ENCODE data around the gene SSTR4. TPM values are rescaled to one million over a fixed set of nuclear protein-coding genes. Genes with fewer than 3 reads are reported as not detected.

The SSTR4 gene
- total RNA-seq, 1 experiment from 2014 or later, result not detected

GRCh38 chr20:23009636-23010035, 25.5 kb upstream of the SSTR4 start:
- no peak overlapping the region for H3K27ac ChIP-seq (ENCODE audit: low read depth, low read length)
- H4K20me1 ChIP-seq (ENCODE audit: insufficient read depth), result no peaks in the 10 kb centered on the region
- intact Hi-C loops (cut with micrococcal nuclease), result no loop called here
- DNase-seq (ENCODE audit: low read depth, low spot score) (no peak), ATAC-seq (no peak)
- no peak overlapping the region for H3K9ac ChIP-seq (ENCODE audit: low read length)
- no peaks in the 10 kb centered on the region for H3K79me2 ChIP-seq (ENCODE audit: insufficient read depth, low read length)
- ChIA-PET RAD21 (ENCODE audit: low non-redundant PET in 1 of 2, low total read pairs in 2 of 2, uncharacterized antibody in 2 of 2, unreplicated experiment in 2 of 2) (no interaction called here), POLR2A (no interaction called here), CTCF (interaction anchor here (1.5 kb wide), 1 partner anchor 35 kb away, joined by 3 read pairs; no protein-coding TSS in a partner anchor)
- H3K9me2 ChIP-seq (ENCODE audit: insufficient read depth), result no peaks in the 10 kb centered on the region
- no peak overlapping the region for H2AFZ ChIP-seq (ENCODE audit: low read depth, low read length, poor library complexity, severe bottlenecking)
- TF ChIP-seq POLR2A (IDR thresholded peaks at IDR 0.05; ENCODE audit: borderline replicate concordance, extremely low read depth, insufficient read depth, insufficient read length), result no peak
- TF ChIP-seq ATF3 (IDR thresholded peaks at IDR 0.05), result no peak
- TF ChIP-seq SP1 (IDR thresholded peaks at IDR 0.05; ENCODE audit: low read depth), result no peak
- TF ChIP-seq EZH2phosphoT487 (IDR thresholded peaks at IDR 0.05; ENCODE audit: borderline replicate concordance), result no peak
- no peak for TF ChIP-seq EZH2 (IDR thresholded peaks at IDR 0.05)
- TF ChIP-seq CTCF (IDR thresholded peaks at IDR 0.05 in 2 of 3, conservative IDR thresholded peaks at IDR 0.05 in 1 of 3; ENCODE audit: borderline replicate concordance in 1 of 3, insufficient read depth in 1 of 3, low read depth in 2 of 3, low read length in 2 of 3), result no peak
- TF ChIP-seq ELF1 (IDR thresholded peaks at IDR 0.05; ENCODE audit: borderline replicate concordance, low read depth), result no peak
- no peak for TF ChIP-seq SIN3A (IDR thresholded peaks at IDR 0.05; ENCODE audit: low read depth)
- no peak for TF ChIP-seq EGR1 (IDR thresholded peaks at IDR 0.05; ENCODE audit: low read depth)
- no TSS peak for BruUV-seq (replicated peaks)
- H3K4me1 ChIP-seq (ENCODE audit: control insufficient read depth in 1 of 2, insufficient read depth in 2 of 2, low read length in 2 of 2), result peaks cover 5 to 7% of the 10 kb centered on the region in 2 experiments
- no peaks in the 10 kb centered on the region for H3K36me3 ChIP-seq (ENCODE audit: control insufficient read depth in 1 of 2, insufficient read depth in 2 of 2, low read length in 2 of 2)
- no peak overlapping the region for H3K4me2 ChIP-seq (ENCODE audit: low read length)
- H3K4me3 ChIP-seq (replicated peaks in 1 of 2; ENCODE audit: low read depth in 1 of 2, low read length in 2 of 2), result no peak overlapping the region
- no peaks in the 10 kb centered on the region for H3K9me3 ChIP-seq (ENCODE audit: control insufficient read depth in 1 of 2, insufficient read depth in 1 of 2, low read depth in 1 of 2, low read length in 2 of 2)
- 0 out of 2 replicates have a peak, but pooled peaks cover 3% of the 10 kb centered on the region for H3K27me3 ChIP-seq (ENCODE audit: insufficient read depth, low read length)

Measured in HCT116 (cell line).